ENCODE measurements around the gene ARMC3. TPM values are rescaled to one million over a fixed set of nuclear protein-coding genes. Genes with fewer than 3 reads are reported as not detected.

The ARMC3 gene
- total and polyA plus RNA-seq, 11 donors, result not detected

DNA sequence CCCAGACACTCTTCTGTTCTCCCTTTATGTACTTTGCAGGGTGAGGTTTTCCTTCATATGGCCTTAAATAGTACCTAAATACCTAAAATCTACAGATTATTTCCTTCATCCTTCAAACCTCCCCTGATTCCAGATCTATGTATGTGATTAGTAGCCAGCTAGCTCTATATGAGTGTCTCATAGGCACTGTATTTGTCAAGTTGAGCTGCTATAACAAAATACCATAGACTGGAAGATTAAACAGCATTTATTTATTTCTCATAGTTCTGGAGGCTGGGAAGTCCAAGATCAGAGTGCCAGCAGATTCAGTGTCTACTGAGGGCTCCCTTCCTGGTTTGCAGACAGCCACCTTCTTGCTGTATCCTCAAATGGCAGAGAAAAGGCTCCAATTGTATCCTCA is 106.9 kb downstream of the ARMC3 start:
- ATAC-seq (no peak), DNase-seq (no peak)
- Histone ChIP-seq H3K36me3 (no peaks in the 10 kb centered on the region), H3K27me3 (peaks cover 0 to 7% (median 0%) of the 10 kb centered on the region in 9 donors), H3K27ac (no peak overlapping the region), H3K4me1 (peaks cover 0 to 5% (median 0%) of the 10 kb centered on the region in 12 donors), H3K9me3 (peaks cover 0 to 4% (median 0%) of the 10 kb centered on the region in 12 donors), H3K4me3 (no peak overlapping the region)
- TF ChIP-seq, protein P1, sequence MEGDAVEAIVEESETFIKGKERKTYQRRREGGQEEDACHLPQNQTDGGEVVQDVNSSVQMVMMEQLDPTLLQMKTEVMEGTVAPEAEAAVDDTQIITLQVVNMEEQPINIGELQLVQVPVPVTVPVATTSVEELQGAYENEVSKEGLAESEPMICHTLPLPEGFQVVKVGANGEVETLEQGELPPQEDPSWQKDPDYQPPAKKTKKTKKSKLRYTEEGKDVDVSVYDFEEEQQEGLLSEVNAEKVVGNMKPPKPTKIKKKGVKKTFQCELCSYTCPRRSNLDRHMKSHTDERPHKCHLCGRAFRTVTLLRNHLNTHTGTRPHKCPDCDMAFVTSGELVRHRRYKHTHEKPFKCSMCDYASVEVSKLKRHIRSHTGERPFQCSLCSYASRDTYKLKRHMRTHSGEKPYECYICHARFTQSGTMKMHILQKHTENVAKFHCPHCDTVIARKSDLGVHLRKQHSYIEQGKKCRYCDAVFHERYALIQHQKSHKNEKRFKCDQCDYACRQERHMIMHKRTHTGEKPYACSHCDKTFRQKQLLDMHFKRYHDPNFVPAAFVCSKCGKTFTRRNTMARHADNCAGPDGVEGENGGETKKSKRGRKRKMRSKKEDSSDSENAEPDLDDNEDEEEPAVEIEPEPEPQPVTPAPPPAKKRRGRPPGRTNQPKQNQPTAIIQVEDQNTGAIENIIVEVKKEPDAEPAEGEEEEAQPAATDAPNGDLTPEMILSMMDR (IDR thresholded peaks at IDR 0.05), result no peak
- no peak for TF ChIP-seq POLR2A (IDR thresholded peaks at IDR 0.05)
- intact Hi-C loops (cut with DNase I), result no loop called here

DNA sequence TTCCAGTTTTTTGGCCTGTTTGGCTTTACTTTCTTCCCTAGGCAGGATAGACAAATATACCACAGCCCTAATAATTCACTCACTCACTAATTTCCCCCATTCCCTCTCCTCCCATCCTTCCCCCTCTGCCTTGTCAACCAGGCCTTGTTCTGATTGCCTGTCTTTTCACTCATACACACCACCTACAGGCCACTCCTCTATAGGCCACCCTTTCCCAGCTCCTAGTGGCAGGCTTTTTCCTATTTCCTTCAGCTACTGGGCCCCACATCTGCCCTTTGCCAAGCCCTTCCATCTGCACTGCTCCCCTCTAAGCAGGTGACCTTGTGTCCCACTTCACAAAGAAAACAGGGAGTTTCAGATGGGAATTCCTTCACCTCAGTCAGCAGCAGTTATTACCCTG is 107.7 kb downstream of the ARMC3 start:
- Histone ChIP-seq H3K36me3 (no peaks in the 10 kb centered on the region), H3K4me3 (no peak overlapping the region), H3K27ac (no peak overlapping the region), H3K27me3 (peaks cover 0 to 4% (median 0%) of the 10 kb centered on the region in 9 donors), H3K9me3 (peaks cover 0 to 8% (median 0%) of the 10 kb centered on the region in 12 donors), H3K4me1 (peaks cover 0 to 5% (median 0%) of the 10 kb centered on the region in 12 donors)
- TF ChIP-seq, protein P1 (IDR thresholded peaks at IDR 0.05), result peak in 1 of 12 donors; percentile 16
- no peak for TF ChIP-seq POLR2A (IDR thresholded peaks at IDR 0.05)
- intact Hi-C loops (cut with DNase I), result no loop called here
- DNase-seq, result no peak
- peak in 1 of 4 donors; percentile 33 for ATAC-seq

DNA sequence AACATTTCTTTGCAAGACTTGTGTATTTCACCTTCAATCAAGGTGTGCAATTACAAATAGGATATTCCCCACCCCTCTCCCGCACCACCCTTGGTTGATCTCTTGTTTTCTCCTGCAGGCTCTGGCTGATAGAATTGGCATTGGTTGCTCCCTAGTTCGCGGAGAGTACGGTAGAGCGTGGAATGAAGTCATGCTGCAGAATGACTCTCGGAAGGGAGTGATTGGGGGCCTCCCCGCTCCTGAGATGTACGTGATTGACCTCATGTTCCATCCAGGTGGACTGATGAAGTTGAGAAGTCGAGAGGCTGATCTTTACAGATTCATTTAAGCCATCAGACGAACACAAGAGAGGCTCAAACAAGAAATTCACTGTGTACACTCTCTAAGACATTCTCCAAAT is 109.3 kb downstream of the ARMC3 start:
- Histone ChIP-seq H3K4me3 (no peak overlapping the region), H3K27ac (no peak overlapping the region), H3K27me3 (peaks cover 0 to 4% (median 0%) of the 10 kb centered on the region in 9 donors), H3K36me3 (no peaks in the 10 kb centered on the region), H3K9me3 (peaks cover 0 to 8% (median 0%) of the 10 kb centered on the region in 12 donors), H3K4me1 (peaks cover 0 to 5% (median 0%) of the 10 kb centered on the region in 12 donors)
- TF ChIP-seq, protein P1 (IDR thresholded peaks at IDR 0.05), result no peak
- TF ChIP-seq POLR2A (IDR thresholded peaks at IDR 0.05), result no peak
- 73 to 78% (median 75%) methylated on average over 10 of the region's 10 CpGs for WGBS, 4 donors
- ATAC-seq (no peak), DNase-seq (no peak)
- intact Hi-C loops (cut with DNase I), result no loop called here

DNA sequence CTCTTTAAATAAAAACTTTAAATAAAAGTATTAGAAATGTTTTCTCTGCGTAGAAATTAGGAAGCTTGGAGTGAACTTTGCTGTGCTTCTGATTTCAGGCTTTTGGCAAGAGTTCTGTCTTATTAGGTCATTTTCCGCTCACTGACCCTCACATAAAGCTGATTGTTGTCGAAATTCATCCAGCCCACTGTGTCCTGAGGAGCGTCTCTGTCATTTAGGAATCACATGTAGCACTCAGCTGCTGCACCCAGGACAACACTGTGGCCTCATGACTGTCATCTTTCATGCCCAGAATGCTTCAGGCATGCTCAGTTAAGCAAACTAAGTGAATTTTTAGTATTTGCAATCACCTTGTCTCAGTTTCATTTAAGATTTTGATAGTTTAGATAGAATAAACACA is 109.7 kb downstream of the ARMC3 start:
- H3K9me3 ChIP-seq, result peaks cover 0 to 10% (median 0%) of the 10 kb centered on the region in 12 donors
- ATAC-seq (no peak), DNase-seq (no peak)
- H3K4me1 ChIP-seq, result peaks cover 0 to 5% (median 0%) of the 10 kb centered on the region in 12 donors
- no peak overlapping the region for H3K4me3 ChIP-seq
- no peak overlapping the region for H3K27ac ChIP-seq
- H3K27me3 ChIP-seq, result peaks cover 0 to 4% (median 0%) of the 10 kb centered on the region in 9 donors
- no peak for TF ChIP-seq POLR2A (IDR thresholded peaks at IDR 0.05)
- TF ChIP-seq, protein P1 (IDR thresholded peaks at IDR 0.05), result no peak
- 40 to 50% (median 44%) methylated on average over 4 of the region's 4 CpGs for WGBS, 4 donors
- H3K36me3 ChIP-seq, result no peaks in the 10 kb centered on the region
- intact Hi-C loops (cut with DNase I), result no loop called here

All from heart left ventricle (tissue), 16 donors.